AG09319 (cell line): ENCODE data around the gene ANKRD42.

Experiments
- DNase-seq: peaks from one replicate; pipeline ENCODE4 v3.0.0-alpha.2; 2010; ENCODE audit warnings: low read depth; ENCODE audit errors: extremely low read depth
- CTCF ChIP-seq: IDR thresholded peaks from 2 replicates; pipeline ENCODE4 v1.5.1; 2011; ENCODE audit warnings: low read depth, mild to moderate bottlenecking, inconsistent platforms, low read length, moderate library complexity

ANKRD42 gene

GRCh38 chr11:83249445-83249844 is 55.9 kb downstream of the ANKRD42 start:
- no peak for TF ChIP-seq CTCF

GRCh38 chr11:83249972-83250593 is 56.6 kb downstream of the ANKRD42 start:
- no peak for DNase-seq
- peak; percentile 72 for TF ChIP-seq CTCF

More at GRCh38 chr11:83249445-83249844, 55.9 kb downstream of the ANKRD42 start:
- DNase-seq = no peak

GRCh38 chr11:83252266-83252665 is 58.8 kb downstream of the ANKRD42 start:
- DNase-seq = no peak
- no peak for TF ChIP-seq CTCF

GRCh38 chr11:83252941-83253340 is 59.4 kb downstream of the ANKRD42 start:
- DNase-seq = no peak
- no peak for TF ChIP-seq CTCF

GRCh38 chr11:83255366-83255765 is 61.9 kb downstream of the ANKRD42 start:
- no peak for DNase-seq
- no peak for TF ChIP-seq CTCF

- no peak for DNase-seq
Measured at GRCh38 chr11:83256602-83257340, 63.3 kb downstream of the ANKRD42 start.

More at GRCh38 chr11:83256602-83257340, 63.3 kb downstream of the ANKRD42 start:
- TF ChIP-seq CTCF = no peak
